Caco-2 (cell line): ENCODE results near the gene WASF3. TPM values are rescaled to one million over a fixed set of nuclear protein-coding genes. Genes with fewer than 3 reads are reported as not detected.

Experiments used
- BruUV-seq: library from RNA; stranded (reverse); fragments of 400-500 nt; replicated peaks from 2 replicates; lab custom pipeline; 2021; lab: Mats Ljungman, UMichigan
- CTCF ChIA-PET: fragments of 300-600 bp; sonication (Branson Sonifier 250); formaldehyde crosslinking; loops from one replicate; lab custom pipeline; 2022; ENCODE audit warnings: antibody characterized with exemption; lab: Charles Lee
- POLR2A ChIA-PET: fragments of 300-600 bp; sonication (Branson Sonifier 250); formaldehyde crosslinking; loops from one replicate; lab custom pipeline; 2022; ENCODE audit warnings: antibody characterized with exemption; lab: Charles Lee
- DNase-seq, 2 experiments: peaks; one replicate each; pipeline versions ENCODE4 v3.0.0 to v3.0.0-alpha.2; 2020 to 2022
- H3K27me3 ChIP-seq: replicated peaks from 2 replicates; pipeline ENCODE4 v1.6.0; 2011; ENCODE audit warnings: low read length; ENCODE audit not compliant: control insufficient read depth, insufficient read depth
- H3K36me3 ChIP-seq: 2 replicates; pipeline ENCODE4 v1.5.1; 2011; ENCODE audit warnings: low read length; ENCODE audit not compliant: control insufficient read depth, insufficient read depth
- H3K4me1 ChIP-seq: fragments of 250-450 bp; sonication (Bioruptor Pico); 2 replicates; pipeline ENCODE4 v1.5.1; 2020; ENCODE audit warnings: mild to moderate bottlenecking
- H3K4me3 ChIP-seq: 2 replicates; pipeline ENCODE4 v1.5.1; 2011; ENCODE audit warnings: low read depth, mild to moderate bottlenecking, control low read depth, low read length
- H3K9me3 ChIP-seq: fragments of 250-450 bp; sonication (Bioruptor Pico); 2 replicates; pipeline ENCODE4 v1.5.1; 2020; ENCODE audit warnings: mild to moderate bottlenecking, moderate library complexity
- H3K27ac Mint-ChIP-seq: one replicate; pipeline ENCODE4 v1.8.0; 2022; ENCODE audit warnings: mixed read lengths; ENCODE audit not compliant: unreplicated experiment
- H3K27me3 Mint-ChIP-seq: one replicate; pipeline ENCODE4 v1.8.0; 2022; ENCODE audit warnings: mixed read lengths; ENCODE audit not compliant: insufficient read depth, unreplicated experiment
- H3K36me3 Mint-ChIP-seq: one replicate; pipeline ENCODE4 v1.8.0; 2022; ENCODE audit warnings: mild to moderate bottlenecking, mixed read lengths; ENCODE audit not compliant: insufficient read depth, unreplicated experiment
- H3K4me1 Mint-ChIP-seq: one replicate; pipeline ENCODE4 v1.8.0; 2022; ENCODE audit warnings: low read depth, mixed read lengths; ENCODE audit not compliant: unreplicated experiment
- H3K4me3 Mint-ChIP-seq: one replicate; pipeline ENCODE4 v1.8.0; 2022; ENCODE audit warnings: mild to moderate bottlenecking, moderate library complexity, mixed read lengths; ENCODE audit not compliant: unreplicated experiment
- H3K9me3 Mint-ChIP-seq: one replicate; pipeline ENCODE4 v1.8.0; 2022; ENCODE audit warnings: mixed read lengths; ENCODE audit not compliant: unreplicated experiment
- intact Hi-C: fragments of 100-400 bp; cut with micrococcal nuclease; formaldehyde crosslinking; loops from one replicate; pipeline ENCODE4 v1.10.0; 2022; ENCODE audit not compliant: unreplicated experiment
- total RNA-seq: library from RNA; stranded (reverse); gene quantifications from 2 replicates; pipeline ENCODE4 v1.2.3, GENCODE V29; 2022
- TF ChIP-seq, protein P1 (sequence below), 2 experiments: fragments of 200-600 bp in 1 of 2; IDR thresholded peaks; 1 replicate in 1 of 2; 2 replicates in 1 of 2; pipeline versions ENCODE4 v1.5.1 to v1.8.0; 2011 to 2022; ENCODE audit warnings: antibody characterized with exemption in 1 of 2, control low read depth in 1 of 2, inconsistent platforms in 1 of 2, low read depth in 1 of 2, low read length in 1 of 2, mild to moderate bottlenecking in 1 of 2, moderate library complexity in 1 of 2; ENCODE audit not compliant: insufficient read depth in 1 of 2, severe bottlenecking in 1 of 2, unreplicated experiment in 1 of 2

WASF3 gene
- total RNA-seq, 1 experiment from 2014 or later: not detected

DNA sequence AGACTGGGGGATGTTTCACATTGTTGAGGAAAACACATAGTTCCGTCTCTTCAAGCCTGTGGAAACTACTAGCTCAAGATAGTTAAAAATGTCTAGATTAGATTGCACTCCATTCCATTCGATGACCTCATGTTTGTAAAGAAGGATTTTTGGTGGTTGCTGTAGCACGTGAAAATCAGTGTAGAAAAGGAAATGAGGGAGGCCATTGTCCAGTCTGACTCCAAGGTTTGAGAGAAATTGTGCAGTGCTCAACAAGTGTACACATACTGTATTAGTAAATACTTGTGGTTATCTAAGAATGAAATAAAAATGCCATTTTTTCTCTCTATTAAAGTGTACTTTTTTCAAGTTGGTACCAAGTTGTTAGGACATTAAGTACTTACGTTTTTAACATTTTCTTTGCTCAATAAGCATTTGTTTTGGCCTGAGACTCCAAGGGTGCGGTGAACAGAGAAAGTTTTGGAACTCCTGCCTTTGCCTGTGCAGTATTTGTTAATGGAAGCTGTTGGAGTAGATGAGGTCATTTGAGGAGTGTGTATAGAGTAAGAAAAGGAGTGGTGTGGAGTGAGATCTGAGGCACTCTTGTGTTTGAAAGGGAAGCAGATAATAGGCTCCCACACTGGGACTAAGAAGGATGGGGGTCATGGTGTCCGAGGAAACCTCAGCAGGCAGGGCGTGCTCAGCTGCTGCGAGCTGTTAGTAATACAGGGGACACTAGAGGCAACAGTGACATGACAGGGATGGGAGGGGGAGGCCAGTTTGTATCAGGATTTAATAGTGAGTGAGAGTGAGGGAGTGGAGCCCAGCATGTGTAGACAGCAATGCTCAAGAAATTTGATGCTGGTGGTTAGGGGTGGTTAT is 4.4 kb downstream of the WASF3 start:
- no peak overlapping the region for H3K4me3 Mint-ChIP-seq
- H3K4me1 Mint-ChIP-seq: peaks cover 8% of the 10 kb centered on the region
- no peak overlapping the region for H3K4me3 ChIP-seq
- H3K9me3 ChIP-seq: no peaks in the 10 kb centered on the region
- TF ChIP-seq, protein P1, sequence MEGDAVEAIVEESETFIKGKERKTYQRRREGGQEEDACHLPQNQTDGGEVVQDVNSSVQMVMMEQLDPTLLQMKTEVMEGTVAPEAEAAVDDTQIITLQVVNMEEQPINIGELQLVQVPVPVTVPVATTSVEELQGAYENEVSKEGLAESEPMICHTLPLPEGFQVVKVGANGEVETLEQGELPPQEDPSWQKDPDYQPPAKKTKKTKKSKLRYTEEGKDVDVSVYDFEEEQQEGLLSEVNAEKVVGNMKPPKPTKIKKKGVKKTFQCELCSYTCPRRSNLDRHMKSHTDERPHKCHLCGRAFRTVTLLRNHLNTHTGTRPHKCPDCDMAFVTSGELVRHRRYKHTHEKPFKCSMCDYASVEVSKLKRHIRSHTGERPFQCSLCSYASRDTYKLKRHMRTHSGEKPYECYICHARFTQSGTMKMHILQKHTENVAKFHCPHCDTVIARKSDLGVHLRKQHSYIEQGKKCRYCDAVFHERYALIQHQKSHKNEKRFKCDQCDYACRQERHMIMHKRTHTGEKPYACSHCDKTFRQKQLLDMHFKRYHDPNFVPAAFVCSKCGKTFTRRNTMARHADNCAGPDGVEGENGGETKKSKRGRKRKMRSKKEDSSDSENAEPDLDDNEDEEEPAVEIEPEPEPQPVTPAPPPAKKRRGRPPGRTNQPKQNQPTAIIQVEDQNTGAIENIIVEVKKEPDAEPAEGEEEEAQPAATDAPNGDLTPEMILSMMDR (IDR thresholded peaks at IDR 0.05; ENCODE audit: insufficient read depth in 1 of 2, low read depth in 1 of 2, low read length in 1 of 2, severe bottlenecking in 1 of 2, unreplicated experiment in 1 of 2): no peak
- no peak overlapping the region for H3K27ac Mint-ChIP-seq
- ChIA-PET POLR2A (no interaction called here), CTCF (no interaction called here)
- H3K4me1 ChIP-seq: peaks cover 17% of the 10 kb centered on the region
- no peaks in the 10 kb centered on the region for H3K9me3 Mint-ChIP-seq
- H3K27me3 Mint-ChIP-seq: peaks cover 3% of the 10 kb centered on the region
- H3K36me3 Mint-ChIP-seq: no peaks in the 10 kb centered on the region
- no peaks in the 10 kb centered on the region for H3K36me3 ChIP-seq
- DNase-seq: no peak
- intact Hi-C loops: no loop called here
- BruUV-seq: no TSS peak
- H3K27me3 ChIP-seq: no peaks in the 10 kb centered on the region

DNA sequence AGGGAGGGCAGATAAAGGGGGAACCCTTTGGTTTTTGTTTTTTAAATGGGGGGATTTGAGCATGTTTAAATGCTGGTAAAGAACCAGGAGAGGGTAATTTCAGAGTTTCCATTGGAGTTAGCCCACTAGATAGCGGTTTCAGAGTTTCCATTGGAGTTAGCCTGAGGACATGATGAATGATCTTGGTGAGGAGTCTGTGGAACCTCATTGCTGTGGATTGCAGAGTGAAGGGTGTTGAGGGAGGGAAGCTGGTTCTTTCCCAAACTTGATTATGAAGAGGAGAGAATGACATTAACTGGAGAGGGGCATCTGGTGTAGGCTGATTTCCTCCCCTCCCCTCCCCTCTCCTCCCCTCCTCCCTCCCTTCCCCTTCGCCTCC is 5.0 kb downstream of the WASF3 start:
- no TSS peak for BruUV-seq
- H3K4me3 Mint-ChIP-seq: no peak overlapping the region
- no peaks in the 10 kb centered on the region for H3K9me3 Mint-ChIP-seq
- H3K4me3 ChIP-seq: no peak overlapping the region
- ChIA-PET CTCF (no interaction called here), POLR2A (no interaction called here)
- H3K27me3 ChIP-seq: no peaks in the 10 kb centered on the region
- H3K27ac Mint-ChIP-seq: no peak overlapping the region
- peaks cover 6% of the 10 kb centered on the region for H3K27me3 Mint-ChIP-seq
- H3K4me1 Mint-ChIP-seq: peaks cover 8% of the 10 kb centered on the region
- no peaks in the 10 kb centered on the region for H3K36me3 ChIP-seq
- TF ChIP-seq, protein P1 (IDR thresholded peaks at IDR 0.05; ENCODE audit: insufficient read depth in 1 of 2, low read depth in 1 of 2, low read length in 1 of 2, severe bottlenecking in 1 of 2, unreplicated experiment in 1 of 2): no peak
- H3K4me1 ChIP-seq: peaks cover 17% of the 10 kb centered on the region
- no peaks in the 10 kb centered on the region for H3K36me3 Mint-ChIP-seq
- intact Hi-C loops: no loop called here
- no peaks in the 10 kb centered on the region for H3K9me3 ChIP-seq
- no peak for DNase-seq

DNA sequence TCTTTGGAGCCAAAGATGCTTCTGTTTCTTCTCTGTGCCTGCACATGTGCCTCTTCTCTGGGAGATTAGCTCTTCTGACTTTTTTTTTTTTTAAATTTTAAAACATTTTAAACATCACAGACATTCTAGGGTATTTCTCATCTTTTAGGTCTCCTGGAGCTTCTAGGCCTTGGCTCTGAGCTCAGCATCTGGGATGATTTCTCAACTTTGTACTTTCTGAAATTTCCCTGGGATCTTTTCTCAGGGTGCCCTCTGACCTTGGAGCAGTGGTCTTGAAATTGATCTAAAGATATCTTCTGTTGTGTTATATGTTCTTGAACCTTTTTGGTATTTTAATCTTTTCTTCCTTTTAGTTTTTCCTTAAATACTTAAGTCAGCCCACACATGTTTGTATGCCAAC is 6.2 kb downstream of the WASF3 start:
- ChIA-PET CTCF (interaction anchor here (0.7 kb wide), 1 partner anchor 42 kb away, joined by 3 read pairs; no protein-coding TSS in a partner anchor), POLR2A (no interaction called here)
- H3K4me1 Mint-ChIP-seq: peaks cover 6% of the 10 kb centered on the region
- H3K9me3 Mint-ChIP-seq: no peaks in the 10 kb centered on the region
- H3K36me3 Mint-ChIP-seq: no peaks in the 10 kb centered on the region
- no peak overlapping the region for H3K27ac Mint-ChIP-seq
- no peaks in the 10 kb centered on the region for H3K36me3 ChIP-seq
- intact Hi-C loops: no loop called here
- peaks cover 13% of the 10 kb centered on the region for H3K27me3 Mint-ChIP-seq
- no peak overlapping the region for H3K4me3 ChIP-seq
- H3K9me3 ChIP-seq: no peaks in the 10 kb centered on the region
- TF ChIP-seq, protein P1 (IDR thresholded peaks at IDR 0.05; ENCODE audit: insufficient read depth in 1 of 2, low read depth in 1 of 2, low read length in 1 of 2, severe bottlenecking in 1 of 2, unreplicated experiment in 1 of 2): no peak
- peaks cover 17% of the 10 kb centered on the region for H3K4me1 ChIP-seq
- BruUV-seq: no TSS peak
- no peak for DNase-seq
- no peak overlapping the region for H3K4me3 Mint-ChIP-seq
- H3K27me3 ChIP-seq: no peaks in the 10 kb centered on the region; the same call in 1 of the 2 replicates
